Stimulated activated CD8-positive, alpha-beta memory T cell treated with anti-CD3 and anti-CD28 coated beads, Interleukin-12 subunit alpha, Interleukin-12 subunit beta, amount 100 ng/mL, for 1 hour (primary cell): ENCODE data around the gene ARHGDIB.

Experiments used
- DNase-seq: peaks from one replicate; pipeline ENCODE4 v3.0.0-alpha.2; 2020; ENCODE audit warnings: low read depth

ARHGDIB gene

GRCh38 chr12:14956024-14956891 lies 5.1 kb downstream of the ARHGDIB start:
- no peak for DNase-seq

- DNase-seq: no peak
Observed at GRCh38 chr12:14954269-14954668, 7.1 kb downstream of the ARHGDIB start.

GRCh38 chr12:14953752-14954151 lies 7.6 kb downstream of the ARHGDIB start:
- no peak for DNase-seq

- DNase-seq: no peak
Observed at GRCh38 chr12:14952299-14952921, 9.0 kb downstream of the ARHGDIB start.

GRCh38 chr12:14951851-14952250 lies 9.6 kb downstream of the ARHGDIB start:
- no peak for DNase-seq

GRCh38 chr12:14950982-14951746 lies 10.2 kb downstream of the ARHGDIB start:
- DNase-seq: no peak

GRCh38 chr12:14950421-14950820 lies 11.0 kb downstream of the ARHGDIB start:
- no peak for DNase-seq

GRCh38 chr12:14949631-14950030 lies 11.8 kb downstream of the ARHGDIB start:
- DNase-seq: no peak

- peak; percentile 34 for DNase-seq
Observed at GRCh38 chr12:14948672-14949071, 12.7 kb downstream of the ARHGDIB start.

- no peak for DNase-seq
Observed at GRCh38 chr12:14946861-14947260, 14.5 kb downstream of the ARHGDIB start.

GRCh38 chr12:14946162-14946561 lies 15.2 kb downstream of the ARHGDIB start:
- no peak for DNase-seq

GRCh38 chr12:14942196-14942931 lies 19.0 kb downstream of the ARHGDIB start:
- DNase-seq: no peak

- no peak for DNase-seq
Observed at GRCh38 chr12:14941369-14941768, 20.0 kb downstream of the ARHGDIB start.

- no peak for DNase-seq
Observed at GRCh38 chr12:14938301-14938700, 23.1 kb downstream of the ARHGDIB start, which contains the start of gene ERP27. TSS of gene ERP27 (minus strand) at chr12:14938537. CDS start at chr12:14938508, 29 bp downstream.

GRCh38 chr12:14937689-14938088 lies 23.7 kb downstream of the ARHGDIB start:
- no peak for DNase-seq

- DNase-seq: no peak
Observed at GRCh38 chr12:14937014-14937413, 24.4 kb downstream of the ARHGDIB start.

GRCh38 chr12:14936224-14936861 lies 25.1 kb downstream of the ARHGDIB start:
- DNase-seq: no peak

GRCh38 chr12:14935031-14935430 lies 26.4 kb downstream of the ARHGDIB start:
- no peak for DNase-seq

GRCh38 chr12:14934511-14934910 lies 26.9 kb downstream of the ARHGDIB start:
- DNase-seq: no peak

GRCh38 chr12:14931791-14932560 lies 29.4 kb downstream of the ARHGDIB start:
- DNase-seq: no peak

- DNase-seq: no peak
Observed at GRCh38 chr12:14931359-14931758, 30.0 kb downstream of the ARHGDIB start.
